GM06990 (cell line): ENCODE data around the gene GCNT3.
A peak's percentile ranks its signal among the peaks of the same experiment; 100 is the strongest.
"Not testable (repeated sequence)": the region's sequence is repeated elsewhere in the genome, so short reads cannot be mapped to it uniquely, and the experiment has no call there.

Source experiments
- DNase-seq: peaks from one replicate; pipeline ENCODE4 v3.0.0-alpha.2; 2011; ENCODE audit not compliant: insufficient read length; ENCODE audit errors: extremely low read depth
- H3K27me3 ChIP-seq: replicated peaks from 2 replicates; pipeline ENCODE4 v1.6.0; 2011; ENCODE audit warnings: low read length; ENCODE audit not compliant: control insufficient read depth, insufficient read depth
- H3K36me3 ChIP-seq: 2 replicates; pipeline ENCODE4 v1.5.1; 2011; ENCODE audit warnings: low read length; ENCODE audit not compliant: control insufficient read depth, insufficient read depth
- H3K4me3 ChIP-seq: replicated peaks from 2 replicates; pipeline ENCODE4 v1.5.1; 2011; ENCODE audit warnings: low read depth, mild to moderate bottlenecking, control low read depth, low read length
- CTCF ChIP-seq: IDR thresholded peaks from 2 replicates; pipeline ENCODE4 v1.5.1; 2011; ENCODE audit warnings: low read length, control low read depth, mild to moderate bottlenecking, inconsistent platforms; ENCODE audit not compliant: insufficient read depth, poor library complexity, severe bottlenecking

GCNT3 gene

GRCh38 chr15:59618406-59618805 lies 6.8 kb downstream of the GCNT3 start:
- H3K36me3 ChIP-seq: no peaks in the 10 kb centered on the region
- DNase-seq: no peak
- no peak overlapping the region for H3K4me3 ChIP-seq
- TF ChIP-seq CTCF: no peak
- H3K27me3 ChIP-seq: no peaks in the 10 kb centered on the region

GRCh38 chr15:59622289-59622688 lies 10.7 kb downstream of the GCNT3 start:
- DNase-seq: peak; percentile 39
- no peak overlapping the region for H3K4me3 ChIP-seq
- peak; percentile 83 for TF ChIP-seq CTCF
- H3K27me3 ChIP-seq: no peaks in the 10 kb centered on the region; the same call in 1 of the 2 replicates
- no peaks in the 10 kb centered on the region for H3K36me3 ChIP-seq

DNA sequence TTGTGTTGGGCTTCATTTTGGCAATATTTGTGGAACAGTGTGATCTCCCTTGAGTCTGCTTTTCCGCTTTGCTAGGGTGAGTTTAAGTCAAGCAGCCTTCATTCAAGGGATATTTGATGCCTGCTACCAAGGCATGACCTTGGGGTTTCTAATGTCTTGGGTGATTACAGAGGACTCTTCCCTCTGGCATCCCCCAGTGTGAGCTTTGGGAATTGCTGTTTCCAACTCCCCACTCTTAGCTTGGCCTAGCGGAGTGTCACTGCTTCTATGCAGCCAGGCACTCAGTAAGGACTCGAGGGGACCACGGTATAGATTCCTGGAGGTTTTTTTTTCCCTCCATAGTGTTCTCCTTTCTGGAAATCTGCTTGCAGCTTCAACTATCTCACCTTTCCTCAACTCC lies 21.1 kb downstream of the GCNT3 start:
- no peak for DNase-seq
- Histone ChIP-seq H3K36me3 (no peaks in the 10 kb centered on the region), H3K4me3 (no peak overlapping the region), H3K27me3 (no peaks in the 10 kb centered on the region)
- no peak for TF ChIP-seq CTCF

DNA sequence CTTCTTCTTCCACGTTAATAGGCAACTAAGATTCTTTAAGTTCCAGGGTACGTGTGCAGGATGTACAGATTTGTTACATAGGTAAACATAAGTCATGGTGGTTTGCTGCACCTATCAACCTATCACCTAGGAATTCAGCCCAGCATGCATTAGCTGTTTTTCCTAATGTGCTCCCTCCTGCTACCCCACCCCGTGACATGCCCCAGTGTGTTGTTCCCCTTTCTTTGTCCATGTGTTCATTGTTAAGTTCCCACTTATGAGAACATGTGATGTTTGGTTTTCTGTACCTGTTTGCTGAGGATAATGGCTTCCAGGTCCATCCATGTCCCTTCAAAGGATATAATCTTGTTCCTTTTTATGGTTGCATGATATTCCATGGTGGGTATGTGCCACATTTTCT lies 24.6 kb downstream of the GCNT3 start:
- DNase-seq: no peak
- Histone ChIP-seq H3K4me3 (no peak overlapping the region), H3K27me3 (no peaks in the 10 kb centered on the region), H3K36me3 (no peaks in the 10 kb centered on the region; the same call in 1 of the 2 replicates)
- no peak for TF ChIP-seq CTCF

DNA sequence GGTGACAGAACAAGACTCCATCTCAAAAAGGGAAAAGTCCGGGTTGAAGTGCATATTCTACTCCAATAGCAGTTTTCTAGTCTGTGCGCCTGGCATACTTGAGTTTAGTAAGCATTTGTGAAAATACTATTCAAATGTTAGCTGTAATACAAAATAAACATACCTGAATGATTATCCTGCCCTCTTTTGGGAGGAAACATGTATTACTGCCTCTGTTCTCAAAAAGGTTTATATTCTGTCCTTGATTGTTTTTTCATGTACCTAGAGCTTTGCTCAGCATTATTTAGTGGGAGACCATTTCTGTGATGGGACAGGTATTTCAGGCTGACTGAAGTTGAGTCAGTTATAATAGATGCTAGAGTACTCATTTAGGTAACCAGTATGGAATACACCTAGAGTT lies 25.9 kb downstream of the GCNT3 start:
- H3K4me3 ChIP-seq, H3K27me3 ChIP-seq, DNase-seq, H3K36me3 ChIP-seq: not testable (repeated sequence)

DNA sequence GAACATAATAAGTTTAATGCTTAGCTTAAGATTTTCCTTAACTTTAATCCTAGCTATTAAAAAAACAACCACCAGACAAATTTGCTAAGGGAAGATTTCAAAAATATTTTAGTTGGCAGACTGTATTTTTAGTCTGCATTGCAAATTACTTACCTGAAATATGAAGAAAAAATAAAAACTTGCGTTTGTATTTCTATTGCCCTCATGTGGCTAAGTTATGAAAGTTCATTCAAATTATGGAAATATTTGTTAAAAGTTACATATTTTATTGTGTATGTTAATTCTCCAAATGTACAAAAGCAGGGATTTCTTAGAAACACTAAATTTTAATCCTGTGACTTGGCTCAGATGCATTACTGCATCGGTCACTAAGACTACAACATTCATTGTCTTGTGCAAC lies 30.8 kb downstream of the GCNT3 start:
- no peaks in the 10 kb centered on the region for H3K27me3 ChIP-seq
- no peak for TF ChIP-seq CTCF
- peaks cover 4% of the 10 kb centered on the region; the same call in 1 of the 2 replicates for H3K36me3 ChIP-seq
- DNase-seq: no peak
- H3K4me3 ChIP-seq: no peak overlapping the region
